Neural crest cell (in vitro differentiated cells): ENCODE data around the gene RRP1. TPM values are rescaled to one million over a fixed set of nuclear protein-coding genes. Genes with fewer than 3 reads are reported as not detected.
A peak's percentile ranks its signal among the peaks of the same experiment; 100 is the strongest.

Experiments
- DNase-seq: peaks from one replicate; pipeline ENCODE4 v3.0.0; 2021; ENCODE audit warnings: low read depth, mixed read lengths, low spot score
- H3K27ac Mint-ChIP-seq: one replicate; pipeline ENCODE4 v1.8.0; 2021; ENCODE audit warnings: mild to moderate bottlenecking, mixed read lengths; ENCODE audit not compliant: unreplicated experiment
- H3K27me3 Mint-ChIP-seq: 2 replicates; pipeline ENCODE4 v1.8.0; 2021; ENCODE audit warnings: low read depth, mild to moderate bottlenecking, mixed read lengths
- H3K36me3 Mint-ChIP-seq: 2 replicates; pipeline ENCODE4 v1.8.0; 2021; ENCODE audit warnings: low read depth, mild to moderate bottlenecking, mixed read lengths
- H3K4me1 Mint-ChIP-seq: 2 replicates; pipeline ENCODE4 v1.8.0; 2021; ENCODE audit warnings: mixed read lengths
- H3K4me3 Mint-ChIP-seq: one replicate; pipeline ENCODE4 v1.8.0; 2021; ENCODE audit warnings: mild to moderate bottlenecking, mixed read lengths
- H3K9me3 Mint-ChIP-seq: 2 replicates; pipeline ENCODE4 v1.8.0; 2021; ENCODE audit warnings: mixed read lengths
- CTCF ChIP-seq: fragments of 200-600 bp; sonication (generic); conservative IDR thresholded peaks from 2 replicates; pipeline ENCODE4 v1.5.0; 2021; ENCODE audit warnings: antibody characterized with exemption, mild to moderate bottlenecking
- total RNA-seq: library from RNA; stranded (reverse); gene quantifications from 2 replicates; pipeline ENCODE4 v1.2.1, GENCODE V29; 2021

The RRP1 gene
- total RNA-seq, 1 donor from 2014 or later: 49.0 TPM

GRCh38 chr21:43801006-43801783 is 11.8 kb downstream of the RRP1 start:
- no peak overlapping the region for H3K4me3 Mint-ChIP-seq
- no peaks in the 10 kb centered on the region for H3K27me3 Mint-ChIP-seq
- no peak for TF ChIP-seq CTCF
- no peaks in the 10 kb centered on the region for H3K4me1 Mint-ChIP-seq
- peaks cover 7% of the 10 kb centered on the region for H3K36me3 Mint-ChIP-seq
- no peaks in the 10 kb centered on the region for H3K9me3 Mint-ChIP-seq
- no peak for DNase-seq
- no peak overlapping the region for H3K27ac Mint-ChIP-seq

DNA sequence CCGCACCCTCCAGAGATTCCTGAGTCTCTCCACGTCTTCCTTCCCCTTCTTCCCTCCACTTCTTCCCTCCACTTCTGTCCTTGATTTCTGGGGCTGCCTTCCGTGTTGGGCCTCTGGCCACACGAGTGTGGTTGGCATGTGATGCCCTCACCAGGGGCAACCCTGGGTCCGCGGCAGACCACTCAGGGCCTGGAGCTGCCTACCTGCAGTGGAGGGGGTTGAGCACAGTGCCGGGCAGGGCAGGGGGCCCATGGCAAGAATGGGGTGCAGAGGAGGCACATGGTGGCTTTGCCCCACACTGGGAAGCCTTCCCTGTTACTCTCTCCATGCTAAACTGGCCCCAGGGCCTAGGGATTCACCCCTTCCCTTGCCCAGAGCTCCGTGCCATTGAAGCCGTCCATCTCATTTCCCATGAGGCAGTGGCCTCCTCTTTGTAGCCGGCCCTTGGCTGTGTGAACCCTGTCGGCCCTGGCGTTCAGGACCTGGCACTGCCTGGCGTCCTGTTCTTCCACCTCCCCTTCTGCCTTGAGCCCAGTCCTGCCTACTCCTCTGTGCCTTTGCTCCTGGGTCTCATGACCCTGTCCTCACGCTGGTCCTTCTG is 13.4 kb downstream of the RRP1 start:
- no peak overlapping the region for H3K27ac Mint-ChIP-seq
- TF ChIP-seq CTCF: no peak
- no peak for DNase-seq
- peak overlapping the region; percentile 31 for H3K4me3 Mint-ChIP-seq
- no peaks in the 10 kb centered on the region for H3K4me1 Mint-ChIP-seq
- no peaks in the 10 kb centered on the region for H3K9me3 Mint-ChIP-seq
- H3K27me3 Mint-ChIP-seq: no peaks in the 10 kb centered on the region
- peaks cover 3% of the 10 kb centered on the region for H3K36me3 Mint-ChIP-seq

GRCh38 chr21:43803558-43804300 is 14.4 kb downstream of the RRP1 start:
- TF ChIP-seq CTCF: no peak
- H3K4me1 Mint-ChIP-seq: no peaks in the 10 kb centered on the region
- H3K4me3 Mint-ChIP-seq: no peak overlapping the region
- no peaks in the 10 kb centered on the region for H3K27me3 Mint-ChIP-seq
- H3K27ac Mint-ChIP-seq: no peak overlapping the region
- H3K36me3 Mint-ChIP-seq: no peaks in the 10 kb centered on the region
- DNase-seq: no peak
- no peaks in the 10 kb centered on the region for H3K9me3 Mint-ChIP-seq

DNA sequence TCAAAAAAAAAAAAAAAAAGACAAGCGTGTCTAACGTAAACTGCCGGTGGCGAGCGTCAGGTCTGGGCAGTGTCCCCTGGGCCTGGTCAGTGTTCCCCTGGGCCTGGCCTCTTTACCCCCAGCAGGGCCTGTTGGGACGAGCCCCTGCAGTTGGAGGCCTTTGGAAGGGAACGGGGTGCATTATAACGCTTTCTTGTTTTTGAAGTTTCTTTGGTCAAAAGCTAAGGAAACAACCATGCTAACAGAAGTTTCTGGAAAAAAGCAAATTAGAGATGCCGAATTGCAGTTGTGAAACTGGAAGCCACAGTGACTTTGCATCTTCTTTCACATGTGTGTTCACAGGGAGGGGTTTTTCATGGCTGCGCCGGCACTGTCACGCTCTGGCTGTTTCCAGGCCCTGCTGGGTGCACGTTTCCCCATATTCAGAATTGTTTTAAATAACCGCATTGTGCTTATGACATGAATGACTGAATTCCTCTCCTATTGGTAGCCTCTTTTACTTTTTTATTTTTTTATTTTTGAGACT is 16.0 kb downstream of the RRP1 start:
- DNase-seq: no peak
- Mint-ChIP-seq H3K4me1 (no peaks in the 10 kb centered on the region), H3K36me3 (no peaks in the 10 kb centered on the region), H3K9me3 (no peaks in the 10 kb centered on the region), H3K4me3 (no peak overlapping the region), H3K27me3 (no peaks in the 10 kb centered on the region), H3K27ac (no peak overlapping the region)
- TF ChIP-seq CTCF: no peak

DNA sequence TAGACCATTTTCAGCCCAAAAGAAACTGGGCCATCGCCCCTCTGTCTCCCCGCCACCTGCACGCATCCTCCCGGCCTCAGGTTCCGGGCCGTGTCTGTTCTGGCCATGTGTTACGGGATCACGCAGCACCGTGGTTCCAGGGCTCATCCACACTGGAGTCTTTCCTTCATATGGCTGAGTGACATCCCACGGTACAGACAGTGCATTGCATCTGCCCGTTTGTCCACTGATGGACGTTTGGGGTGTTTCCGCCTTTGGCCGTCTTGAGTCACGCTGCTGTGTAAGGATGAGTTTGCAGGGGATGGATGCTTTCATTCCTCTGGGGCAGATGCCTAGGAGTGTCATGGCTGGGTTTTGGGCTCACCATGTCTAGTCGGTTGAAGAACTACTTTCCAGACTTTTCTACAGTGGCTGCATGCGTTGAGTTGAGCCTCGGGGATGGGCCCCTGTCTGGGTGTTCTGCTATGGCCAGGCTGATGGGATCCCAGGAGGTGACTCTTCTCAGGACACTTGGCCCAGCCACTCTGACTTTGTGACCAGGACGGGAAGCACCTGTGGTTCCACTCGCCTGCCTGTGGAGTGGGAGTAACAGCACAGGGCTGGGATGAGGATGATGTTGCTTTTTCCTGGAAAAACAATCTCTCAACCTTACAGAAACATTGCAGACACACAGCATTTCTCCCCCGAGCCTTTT is 16.8 kb downstream of the RRP1 start:
- H3K36me3 Mint-ChIP-seq: no peaks in the 10 kb centered on the region
- no peak overlapping the region for H3K27ac Mint-ChIP-seq
- H3K9me3 Mint-ChIP-seq: no peaks in the 10 kb centered on the region
- TF ChIP-seq CTCF: no peak
- H3K4me1 Mint-ChIP-seq: no peaks in the 10 kb centered on the region
- no peak for DNase-seq
- H3K27me3 Mint-ChIP-seq: no peaks in the 10 kb centered on the region
- no peak overlapping the region for H3K4me3 Mint-ChIP-seq
